K562 (cell line): ENCODE data around the gene NLRP7. TPM values are rescaled to one million over a fixed set of nuclear protein-coding genes. Genes with fewer than 3 reads are reported as not detected.

ENCODE experiments used
- CLOCK ChIP-seq: fragments of 250-450 bp; sonication (Bioruptor Pico); IDR thresholded peaks from 2 replicates; pipeline ENCODE4 v1.4.0; 2020; ENCODE audit warnings: mild to moderate bottlenecking, moderate library complexity, borderline replicate concordance
- FOXJ2 ChIP-seq: fragments of 200-800 bp; sonication (Bioruptor generic); IDR thresholded peaks from 2 replicates; pipeline ENCODE4 v1.6.1; 2016; ENCODE audit warnings: missing genetic modification characterization, missing compliant biosample characterization
- HDAC2 ChIP-seq: fragments of 450-650 bp; IDR thresholded peaks from 2 replicates; pipeline ENCODE4 v1.6.1; 2016; ENCODE audit warnings: mild to moderate bottlenecking
- HOXB6 ChIP-seq: fragments of 250-450 bp; sonication (Bioruptor Pico); IDR thresholded peaks from 2 replicates; pipeline ENCODE4 v1.5.1; 2022; ENCODE audit warnings: mild to moderate bottlenecking, borderline replicate concordance
- NUFIP1 ChIP-seq: fragments of 450-650 bp; IDR thresholded peaks from 2 replicates; pipeline ENCODE4 v1.6.1; 2018; ENCODE audit not compliant: partially characterized antibody
- POLR2B ChIP-seq: fragments of 450-650 bp; IDR thresholded peaks from 2 replicates; pipeline ENCODE4 v1.6.1; 2018; ENCODE audit warnings: low read depth; ENCODE audit not compliant: partially characterized antibody
- STAT5A ChIP-seq: IDR thresholded peaks from 2 replicates; pipeline ENCODE4 v1.6.1; 2012; ENCODE audit warnings: low read length, inconsistent platforms, borderline replicate concordance
- TBP ChIP-seq: optimal IDR thresholded peaks from 2 replicates; pipeline ENCODE3; 2011; ENCODE audit warnings: low read depth, low read length, improper control_type of control experiment
- VEZF1 ChIP-seq: fragments of 200-800 bp; sonication (Bioruptor generic); IDR thresholded peaks from 2 replicates; pipeline ENCODE4 v1.6.1; 2017; ENCODE audit warnings: missing genetic modification characterization, missing compliant biosample characterization
- ZBTB49 ChIP-seq: sonication (generic); formaldehyde crosslinking; IDR thresholded peaks from 2 replicates; pipeline ENCODE4 v1.8.0; 2022; ENCODE audit warnings: missing genetic modification reagents, mild to moderate bottlenecking, borderline replicate concordance
- ZFPM2 ChIP-seq: fragments of 250-450 bp; sonication (Bioruptor Pico); IDR thresholded peaks from 2 replicates; pipeline ENCODE4 v1.5.1; 2022; ENCODE audit warnings: mild to moderate bottlenecking
- ZNF124 ChIP-seq: sonication (generic); formaldehyde crosslinking; IDR thresholded peaks from 2 replicates; pipeline ENCODE4 v1.8.1; 2022; ENCODE audit warnings: missing genetic modification reagents
- ZNF143 ChIP-seq: sonication (generic); formaldehyde crosslinking; IDR thresholded peaks from 2 replicates; pipeline ENCODE4 v1.9.0; 2022; ENCODE audit warnings: mild to moderate bottlenecking, missing genetic modification reagents
- ZNF449 ChIP-seq: fragments of 250-450 bp; sonication (Bioruptor Pico); IDR thresholded peaks from 2 replicates; pipeline ENCODE4 v1.8.0; 2022; ENCODE audit warnings: moderate library complexity, mild to moderate bottlenecking, inconsistent platforms
- polyA plus RNA-seq, 8 experiments: library from polyadenylated mRNA; depleted of rRNA in 4 of 8; stranded (reverse) in 5 of 8; unstranded in 3 of 8; fragments of >200 nt; fragmentation: Nextera tagmentation in 2 of 8; fragmentation: Illumina TruSeq in 1 of 8; extraction: Ambion mirVana in 2 of 8; extraction: Trizol in 1 of 8; gene quantifications; 2 replicates each; pipeline versions ENCODE4 v1.2.1 to v1.2.3, GENCODE V29; 2011 to 2014; ENCODE audit warnings: inconsistent platforms in 1 of 8, missing spikeins in 1 of 8
- total RNA-seq, 7 experiments: library from RNA; depleted of rRNA in 6 of 7; stranded (reverse); fragments of >200 nt in 6 of 7; fragmentation: Illumina TruSeq in 2 of 7; extraction: Trizol in 2 of 7; gene quantifications; 2 replicates each; pipeline versions ENCODE4 v1.2.1 to v1.2.3, GENCODE V29; 2011 to 2021; ENCODE audit warnings: low replicate concordance in 1 of 7
- TF ChIP-seq, protein P1 (sequence below): fragments of 250-450 bp; sonication (Bioruptor Pico); IDR thresholded peaks from 2 replicates; pipeline ENCODE4 v1.8.0; 2022; ENCODE audit warnings: inconsistent platforms
- TF ChIP-seq, protein P2 (sequence below): fragments of 200-800 bp; sonication (Bioruptor generic); IDR thresholded peaks from 2 replicates; pipeline ENCODE4 v1.6.1; 2017; ENCODE audit warnings: missing genetic modification characterization, missing compliant biosample characterization

NLRP7 gene
- total and polyA plus RNA-seq, 9 of the 15 experiments (the other 6 are each of a cell fraction or from before 2014, with no cell fraction given), result 0.03 to 0.22 (median 0.09) TPM; not detected in 3

GRCh38 chr19:54905803-54906511, 41.4 kb downstream of the NLRP7 start, which contains the start of gene NCR1 (continued):
- TF ChIP-seq ZNF449 (CRISPR knock-in tag) (no peak), ZBTB49 (CRISPR knock-in tag) (no peak), HDAC2 (no peak), TBP (no peak), HOXB6 (CRISPR knock-in tag) (no peak), ZNF143 (CRISPR knock-in tag) (no peak), CLOCK (CRISPR knock-in tag) (no peak), ZNF124 (no peak), NUFIP1 (no peak), POLR2B (peak; percentile 61), FOXJ2 (tag) (no peak), STAT5A (no peak), ZFPM2 (CRISPR knock-in tag) (no peak), VEZF1 (CRISPR knock-in tag) (peak; percentile 4; the same call in 1 of the 2 replicates)
- TF ChIP-seq, protein P1, sequence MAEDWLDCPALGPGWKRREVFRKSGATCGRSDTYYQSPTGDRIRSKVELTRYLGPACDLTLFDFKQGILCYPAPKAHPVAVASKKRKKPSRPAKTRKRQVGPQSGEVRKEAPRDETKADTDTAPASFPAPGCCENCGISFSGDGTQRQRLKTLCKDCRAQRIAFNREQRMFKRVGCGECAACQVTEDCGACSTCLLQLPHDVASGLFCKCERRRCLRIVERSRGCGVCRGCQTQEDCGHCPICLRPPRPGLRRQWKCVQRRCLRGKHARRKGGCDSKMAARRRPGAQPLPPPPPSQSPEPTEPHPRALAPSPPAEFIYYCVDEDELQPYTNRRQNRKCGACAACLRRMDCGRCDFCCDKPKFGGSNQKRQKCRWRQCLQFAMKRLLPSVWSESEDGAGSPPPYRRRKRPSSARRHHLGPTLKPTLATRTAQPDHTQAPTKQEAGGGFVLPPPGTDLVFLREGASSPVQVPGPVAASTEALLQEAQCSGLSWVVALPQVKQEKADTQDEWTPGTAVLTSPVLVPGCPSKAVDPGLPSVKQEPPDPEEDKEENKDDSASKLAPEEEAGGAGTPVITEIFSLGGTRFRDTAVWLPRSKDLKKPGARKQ, result no peak
- TF ChIP-seq, protein P2, sequence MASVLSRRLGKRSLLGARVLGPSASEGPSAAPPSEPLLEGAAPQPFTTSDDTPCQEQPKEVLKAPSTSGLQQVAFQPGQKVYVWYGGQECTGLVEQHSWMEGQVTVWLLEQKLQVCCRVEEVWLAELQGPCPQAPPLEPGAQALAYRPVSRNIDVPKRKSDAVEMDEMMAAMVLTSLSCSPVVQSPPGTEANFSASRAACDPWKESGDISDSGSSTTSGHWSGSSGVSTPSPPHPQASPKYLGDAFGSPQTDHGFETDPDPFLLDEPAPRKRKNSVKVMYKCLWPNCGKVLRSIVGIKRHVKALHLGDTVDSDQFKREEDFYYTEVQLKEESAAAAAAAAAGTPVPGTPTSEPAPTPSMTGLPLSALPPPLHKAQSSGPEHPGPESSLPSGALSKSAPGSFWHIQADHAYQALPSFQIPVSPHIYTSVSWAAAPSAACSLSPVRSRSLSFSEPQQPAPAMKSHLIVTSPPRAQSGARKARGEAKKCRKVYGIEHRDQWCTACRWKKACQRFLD (CRISPR knock-in tag), result peak; percentile 70; the same call in 1 of the 2 replicates
